SU-DHL-6 (cell line): ENCODE results near the gene SLC16A8.
"Not testable (repeated sequence)": the region's sequence is repeated elsewhere in the genome, so short reads cannot be mapped to it uniquely, and the experiment has no call there.

Experiments used
- H2AFZ ChIP-seq: fragments of 200-600 bp; sonication (generic); 2 replicates; pipeline ENCODE4 v1.6.1; 2014; ENCODE audit warnings: low read depth, mild to moderate bottlenecking, moderate library complexity, mixed read lengths, antibody characterized with exemption, low read length; ENCODE audit not compliant: severe bottlenecking
- H3F3A ChIP-seq: fragments of 200-600 bp; shearing (Covaris generic); 2 replicates; pipeline ENCODE4 v1.6.0; 2016; ENCODE audit warnings: antibody characterized with exemption, mild to moderate bottlenecking; ENCODE audit not compliant: insufficient read depth
- H3K27ac ChIP-seq: fragments of 200-600 bp; sonication (generic); 2 replicates; pipeline ENCODE4 v1.5.1; 2016; ENCODE audit warnings: low read depth, mild to moderate bottlenecking, low read length, moderate library complexity, mixed read lengths
- H3K27me3 ChIP-seq: fragments of 200-600 bp; sonication (generic), shearing (Covaris generic); 2 replicates; pipeline ENCODE4 v1.6.0; 2014; ENCODE audit warnings: mild to moderate bottlenecking, low read length
- H3K36me3 ChIP-seq: fragments of 200-600 bp; sonication (generic); 2 replicates; pipeline ENCODE4 v1.6.1; 2014; ENCODE audit warnings: mild to moderate bottlenecking, low read length, mixed read lengths
- H3K4me2 ChIP-seq: fragments of 300-600, 200-600 bp; shearing (Covaris generic), sonication (generic); 2 replicates; pipeline ENCODE4 v1.6.0; 2014; ENCODE audit warnings: low read length, low read depth, mild to moderate bottlenecking; ENCODE audit not compliant: poor library complexity, severe bottlenecking
- H3K4me3 ChIP-seq: fragments of 200-600 bp; sonication (generic); 2 replicates; pipeline ENCODE4 v1.5.1; 2014; ENCODE audit warnings: antibody characterized with exemption, low read length, mild to moderate bottlenecking, mixed read lengths; ENCODE audit not compliant: insufficient read depth, poor library complexity, severe bottlenecking
- H3K79me2 ChIP-seq: fragments of 200-600 bp; sonication (generic); 2 replicates; pipeline ENCODE4 v1.6.1; 2014; ENCODE audit warnings: mild to moderate bottlenecking, low read length, moderate library complexity; ENCODE audit not compliant: insufficient read depth
- H3K9ac ChIP-seq: fragments of 200-600 bp; sonication (generic); 2 replicates; pipeline ENCODE4 v1.7.0; 2014; ENCODE audit warnings: mild to moderate bottlenecking, low read length
- H3K9me2 ChIP-seq: fragments of 200-600 bp; sonication (generic); replicated peaks from 2 replicates; pipeline ENCODE4 v1.6.1; 2014; ENCODE audit warnings: low read length; ENCODE audit not compliant: insufficient read depth
- H3K9me3 ChIP-seq: fragments of 200-600 bp; sonication (generic); 2 replicates; pipeline ENCODE4 v1.6.1; 2014; ENCODE audit warnings: low read length, mixed read lengths; ENCODE audit not compliant: insufficient read depth
- H4K20me1 ChIP-seq: fragments of 200-600 bp; sonication (generic); 2 replicates; pipeline ENCODE4 v1.6.1; 2014; ENCODE audit warnings: low read depth, mild to moderate bottlenecking, antibody characterized with exemption, low read length, moderate library complexity, mixed read lengths
- EZH2phosphoT487 ChIP-seq: fragments of 200-600 bp; sonication (generic), shearing (Covaris generic); conservative IDR thresholded peaks from 2 replicates; pipeline ENCODE4 v1.6.1; 2018; ENCODE audit warnings: mild to moderate bottlenecking, antibody characterized with exemption, low read length, moderate library complexity, mixed read lengths
- TF ChIP-seq, protein P1 (sequence below): fragments of 200-600 bp; sonication (generic); IDR thresholded peaks from one replicate; pipeline ENCODE4 v1.5.1; 2017; ENCODE audit warnings: antibody characterized with exemption, mild to moderate bottlenecking, low read length, moderate library complexity; ENCODE audit not compliant: insufficient read depth, poor library complexity, severe bottlenecking

Gene SLC16A8

GRCh38 chr22:38120359-38121110 lies 36.6 kb upstream of the SLC16A8 start:
- Histone ChIP-seq H3K4me3 (no peak overlapping the region), H3K9me2 (no peaks in the 10 kb centered on the region)

DNA sequence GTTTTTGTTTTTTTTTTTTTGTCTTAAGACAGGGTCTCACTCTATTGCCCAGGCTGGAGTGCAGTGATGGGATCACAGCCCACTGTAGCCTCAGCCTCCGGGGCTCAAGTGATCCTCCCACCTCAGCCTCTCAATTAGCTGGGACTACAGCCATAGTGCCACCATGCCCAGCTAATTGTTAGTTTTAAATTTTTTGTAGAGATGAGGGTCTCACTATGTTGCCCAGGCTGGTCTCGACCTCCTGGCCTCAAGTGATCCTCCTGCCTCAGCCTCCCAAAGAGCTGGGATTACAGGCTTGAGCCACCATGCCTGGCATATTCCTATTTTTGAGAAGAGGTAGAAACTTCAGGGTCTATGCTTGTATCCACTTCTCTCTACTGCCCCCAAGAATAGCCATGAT lies 34.8 kb upstream of the SLC16A8 start:
- not testable (repeated sequence) for H3K9me2 ChIP-seq, H2AFZ ChIP-seq, H4K20me1 ChIP-seq, H3K79me2 ChIP-seq, H3K27me3 ChIP-seq, H3K4me3 ChIP-seq, H3K36me3 ChIP-seq, H3K4me2 ChIP-seq, H3K27ac ChIP-seq, H3K9ac ChIP-seq, H3K9me3 ChIP-seq, H3F3A ChIP-seq

More at GRCh38 chr22:38120359-38121110, 36.6 kb upstream of the SLC16A8 start:
- H3K27ac ChIP-seq = no peak overlapping the region
- H3K4me2 ChIP-seq = no peak overlapping the region
- TF ChIP-seq, protein P1, sequence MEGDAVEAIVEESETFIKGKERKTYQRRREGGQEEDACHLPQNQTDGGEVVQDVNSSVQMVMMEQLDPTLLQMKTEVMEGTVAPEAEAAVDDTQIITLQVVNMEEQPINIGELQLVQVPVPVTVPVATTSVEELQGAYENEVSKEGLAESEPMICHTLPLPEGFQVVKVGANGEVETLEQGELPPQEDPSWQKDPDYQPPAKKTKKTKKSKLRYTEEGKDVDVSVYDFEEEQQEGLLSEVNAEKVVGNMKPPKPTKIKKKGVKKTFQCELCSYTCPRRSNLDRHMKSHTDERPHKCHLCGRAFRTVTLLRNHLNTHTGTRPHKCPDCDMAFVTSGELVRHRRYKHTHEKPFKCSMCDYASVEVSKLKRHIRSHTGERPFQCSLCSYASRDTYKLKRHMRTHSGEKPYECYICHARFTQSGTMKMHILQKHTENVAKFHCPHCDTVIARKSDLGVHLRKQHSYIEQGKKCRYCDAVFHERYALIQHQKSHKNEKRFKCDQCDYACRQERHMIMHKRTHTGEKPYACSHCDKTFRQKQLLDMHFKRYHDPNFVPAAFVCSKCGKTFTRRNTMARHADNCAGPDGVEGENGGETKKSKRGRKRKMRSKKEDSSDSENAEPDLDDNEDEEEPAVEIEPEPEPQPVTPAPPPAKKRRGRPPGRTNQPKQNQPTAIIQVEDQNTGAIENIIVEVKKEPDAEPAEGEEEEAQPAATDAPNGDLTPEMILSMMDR = no peak
- TF ChIP-seq EZH2phosphoT487 = no peak
- no peaks in the 10 kb centered on the region for H3F3A ChIP-seq
- H3K9me3 ChIP-seq = no peaks in the 10 kb centered on the region
- no peaks in the 10 kb centered on the region for H4K20me1 ChIP-seq
- no peaks in the 10 kb centered on the region for H3K27me3 ChIP-seq
- no peak overlapping the region for H2AFZ ChIP-seq
- no peaks in the 10 kb centered on the region for H3K79me2 ChIP-seq
- no peaks in the 10 kb centered on the region for H3K36me3 ChIP-seq
- H3K9ac ChIP-seq = no peak overlapping the region

- Histone ChIP-seq H3F3A (no peaks in the 10 kb centered on the region), H3K4me2 (no peak overlapping the region), H3K9ac (no peak overlapping the region), H3K9me2 (no peaks in the 10 kb centered on the region), H3K27me3 (no peaks in the 10 kb centered on the region), H3K36me3 (no peaks in the 10 kb centered on the region), H4K20me1 (no peaks in the 10 kb centered on the region), H3K27ac (no peak overlapping the region), H2AFZ (no peak overlapping the region), H3K4me3 (no peak overlapping the region), H3K9me3 (no peaks in the 10 kb centered on the region), H3K79me2 (no peaks in the 10 kb centered on the region)
- TF ChIP-seq EZH2phosphoT487 = no peak
- TF ChIP-seq, protein P1 = no peak
These were observed 34.2 kb upstream of the SLC16A8 start for GRCh38 chr22:38118182-38118581.

DNA sequence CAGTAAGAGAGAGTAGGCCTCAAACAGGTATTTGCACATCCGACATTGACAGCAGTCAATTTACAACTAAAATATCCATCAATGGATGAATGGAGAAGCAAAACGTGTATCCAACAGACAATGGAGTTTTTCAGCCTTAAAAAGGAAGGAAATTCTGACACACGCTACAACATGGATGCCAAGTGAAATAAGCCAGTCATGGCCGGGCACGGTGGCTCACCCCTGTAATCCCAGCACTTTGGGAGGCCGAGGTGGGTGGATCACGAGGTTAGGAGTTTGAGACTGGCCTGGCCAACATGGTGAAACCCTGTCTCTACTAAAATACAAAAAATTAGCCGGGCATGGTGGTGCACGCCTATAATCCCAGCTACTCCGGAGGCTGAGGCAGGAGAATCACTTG lies 33.6 kb upstream of the SLC16A8 start:
- H4K20me1 ChIP-seq, H2AFZ ChIP-seq, H3K9me2 ChIP-seq, H3K4me3 ChIP-seq, H3F3A ChIP-seq, H3K9ac ChIP-seq, H3K79me2 ChIP-seq, H3K27me3 ChIP-seq, H3K27ac ChIP-seq, H3K36me3 ChIP-seq, H3K9me3 ChIP-seq, H3K4me2 ChIP-seq: not testable (repeated sequence)
